Stimulated activated naive B cell treated with anti-CD40 and anti-IgM and Interleukin-4, amounts not matched to agents 10 μg/mL and 1 μg/mL and 100 μg/mL, for 72 hours (primary cell): ENCODE results near the gene ZNF587.
"Not testable (repeated sequence)": the region's sequence is repeated elsewhere in the genome, so short reads cannot be mapped to it uniquely, and the experiment has no call there.

Experiments
- ATAC-seq, 2 donors: fragments of 150-1000 bp; cut with Tn5 transposase; replicated peaks; 2 replicates each; pipeline ENCODE4 v1.10.0; 2021; ENCODE audit warnings: moderate library complexity in 1 of 2
- DNase-seq: peaks from one replicate; pipeline ENCODE4 v3.0.0; 2021
- H3K27ac Mint-ChIP-seq: one replicate; pipeline ENCODE4 v1.8.0; 2022; ENCODE audit warnings: mild to moderate bottlenecking, mixed read lengths
- H3K27me3 Mint-ChIP-seq, 2 donors: one replicate each; pipeline ENCODE4 v1.8.0; 2022; ENCODE audit warnings: mixed read lengths in 2 of 2
- H3K36me3 Mint-ChIP-seq, 2 donors: one replicate each; pipeline ENCODE4 v1.8.0; 2022; ENCODE audit warnings: mixed read lengths in 2 of 2, mild to moderate bottlenecking in 1 of 2
- H3K4me1 Mint-ChIP-seq, 2 donors: one replicate each; pipeline ENCODE4 v1.8.0; 2022; ENCODE audit warnings: mixed read lengths in 2 of 2, mild to moderate bottlenecking in 1 of 2
- H3K4me3 Mint-ChIP-seq, 2 donors: one replicate each; pipeline ENCODE4 v1.8.0; 2022; ENCODE audit warnings: mild to moderate bottlenecking in 2 of 2, mixed read lengths in 2 of 2, moderate library complexity in 1 of 2
- H3K9me3 Mint-ChIP-seq, 2 donors: one replicate each; pipeline ENCODE4 v1.8.0; 2022; ENCODE audit warnings: mixed read lengths in 2 of 2, mild to moderate bottlenecking in 1 of 2

Gene ZNF587

DNA sequence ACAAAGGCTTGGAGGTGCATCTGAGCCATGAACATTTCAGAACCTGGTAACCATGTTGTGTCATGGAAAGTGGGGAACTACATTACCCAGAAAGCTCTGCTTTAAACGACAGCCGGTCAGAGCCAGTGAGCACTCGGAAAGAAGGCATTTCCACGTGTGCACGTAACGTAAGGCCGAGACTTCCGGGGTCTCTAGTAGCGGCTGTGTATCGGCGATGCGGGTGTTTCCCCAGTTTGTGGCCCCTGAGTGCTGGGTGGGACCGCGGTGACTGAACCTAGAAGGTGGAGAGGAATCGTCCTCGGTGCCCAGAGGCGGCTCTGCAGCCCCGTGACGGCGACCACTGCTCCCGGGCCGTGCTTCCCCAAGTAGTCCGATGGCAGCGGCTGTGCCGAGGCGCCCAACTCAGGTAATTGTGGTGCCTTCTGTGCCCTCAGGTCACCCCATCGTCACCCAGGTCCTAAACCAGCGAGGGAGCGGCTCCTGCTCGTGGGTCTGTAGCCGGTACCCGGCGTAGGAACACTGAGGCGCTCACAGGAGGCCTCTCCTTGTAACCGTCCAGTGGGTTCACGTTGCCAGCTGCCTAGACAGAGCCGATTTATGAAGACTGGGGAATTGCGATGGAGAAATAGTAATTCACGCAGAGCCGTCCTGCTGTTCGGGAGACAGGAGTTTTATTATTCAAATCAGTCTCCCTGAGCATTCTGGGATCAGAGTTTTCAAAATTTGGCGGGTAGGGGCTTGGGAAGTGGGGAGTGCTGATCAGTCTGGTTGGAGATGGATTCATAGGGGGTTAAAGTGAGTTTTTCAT is at the start of gene ZNF587:
Gene ZNF587, plus strand, starts transcription at position 194 of the 808 bp plus-strand sequence. Its CDS starts 180 bp downstream, at position 374.
- H3K4me3 Mint-ChIP-seq = peak within 1 kb of the TSS; percentile 92 to 96
- ATAC-seq (peak; percentile 98 to 99), DNase-seq (peak; percentile 77)
- H3K4me1 Mint-ChIP-seq = peaks cover 27 to 28% of the 10 kb centered on the region in 2 donors
- not testable (repeated sequence) for H3K27me3 Mint-ChIP-seq, H3K9me3 Mint-ChIP-seq
- H3K36me3 Mint-ChIP-seq = peaks cover 30 to 44% of the 10 kb centered on the region in 2 donors
- H3K27ac Mint-ChIP-seq = peak within 1 kb of the TSS; percentile 97

- ATAC-seq (no peak), DNase-seq (no peak)
- no peaks in the 10 kb centered on the region for H3K9me3 Mint-ChIP-seq
- H3K4me3 Mint-ChIP-seq = no peak overlapping the region
- peaks cover 12 to 40% of the 10 kb centered on the region in 2 donors for H3K36me3 Mint-ChIP-seq
- H3K4me1 Mint-ChIP-seq = peaks cover 34 to 62% of the 10 kb centered on the region in 2 donors
- H3K27me3 Mint-ChIP-seq = no peaks in the 10 kb centered on the region
- H3K27ac Mint-ChIP-seq = no peak overlapping the region
Measured at GRCh38 chr19:57800696-57801095, 49.0 kb upstream of the ZNF587 start.

GRCh38 chr19:57802269-57802668 is 47.4 kb upstream of the ZNF587 start:
- ATAC-seq (peak; percentile 92 to 95), DNase-seq (peak; percentile 29)
- no peaks in the 10 kb centered on the region for H3K9me3 Mint-ChIP-seq
- no peaks in the 10 kb centered on the region for H3K27me3 Mint-ChIP-seq
- H3K27ac Mint-ChIP-seq = peak overlapping the region; percentile 87
- H3K4me3 Mint-ChIP-seq = peak overlapping the region in 1 of 2 donors; percentile 23
- peaks cover 33 to 62% of the 10 kb centered on the region in 2 donors for H3K4me1 Mint-ChIP-seq
- peaks cover 8 to 33% of the 10 kb centered on the region in 2 donors for H3K36me3 Mint-ChIP-seq

DNA sequence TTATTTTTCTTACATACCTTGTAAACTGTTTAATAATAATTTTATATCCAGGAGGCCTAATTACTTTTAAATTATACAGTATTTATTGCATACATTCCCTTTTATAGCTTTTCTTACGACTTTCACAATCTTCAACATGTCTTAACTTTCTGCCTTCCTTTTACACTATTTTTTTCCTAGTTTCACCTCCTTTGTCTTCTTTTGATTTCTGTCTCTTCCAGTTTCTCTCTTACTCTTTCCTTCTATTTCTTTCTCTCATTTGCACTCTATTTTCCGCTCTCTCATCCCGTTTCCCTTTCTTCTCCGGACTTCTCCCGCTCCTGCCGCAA is 46.4 kb upstream of the ZNF587 start:
- H3K4me1 Mint-ChIP-seq = peaks cover 33 to 60% of the 10 kb centered on the region in 2 donors
- ATAC-seq (no peak), DNase-seq (no peak)
- no peaks in the 10 kb centered on the region for H3K9me3 Mint-ChIP-seq
- peak overlapping the region; percentile 84 to 85 for H3K4me3 Mint-ChIP-seq
- H3K36me3 Mint-ChIP-seq = peaks cover 8 to 38% of the 10 kb centered on the region in 2 donors
- H3K27me3 Mint-ChIP-seq = no peaks in the 10 kb centered on the region
- peak overlapping the region; percentile 91 for H3K27ac Mint-ChIP-seq

GRCh38 chr19:57803594-57804325 is 45.9 kb upstream of the ZNF587 start:
- peak; percentile 39 to 50 for ATAC-seq
- Mint-ChIP-seq H3K4me1 (peaks cover 31 to 54% of the 10 kb centered on the region in 2 donors), H3K27ac (peak overlapping the region; percentile 91), H3K4me3 (peak overlapping the region; percentile 84 to 85), H3K27me3 (no peaks in the 10 kb centered on the region), H3K36me3 (peaks cover 10 to 42% of the 10 kb centered on the region in 2 donors), H3K9me3 (no peaks in the 10 kb centered on the region)
- no peak for DNase-seq

DNA sequence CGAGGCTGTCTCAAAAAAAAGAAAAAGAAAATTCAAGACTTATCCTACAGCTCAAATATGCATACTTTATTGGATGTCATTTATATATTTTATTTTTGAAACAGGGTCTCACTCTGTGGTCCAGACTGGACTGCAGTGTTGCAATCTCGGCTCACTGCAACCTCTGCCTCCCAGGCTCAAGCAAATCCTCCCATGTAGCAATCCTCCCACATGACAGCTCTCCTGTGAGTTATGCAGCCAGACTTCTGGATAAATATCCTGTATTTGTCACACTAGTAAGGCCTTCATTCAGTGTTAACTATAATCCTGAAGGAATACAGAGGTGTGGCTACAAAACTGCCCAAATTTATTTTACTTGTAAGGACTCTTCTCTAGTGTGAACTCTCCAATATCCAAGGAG is 42.1 kb upstream of the ZNF587 start:
- H3K4me1 Mint-ChIP-seq = peaks cover 27 to 41% of the 10 kb centered on the region in 2 donors

GRCh38 chr19:57810410-57811295 is 39.0 kb upstream of the ZNF587 start:
- ATAC-seq, H3K4me3 Mint-ChIP-seq, H3K9me3 Mint-ChIP-seq, H3K27me3 Mint-ChIP-seq, DNase-seq: not testable (repeated sequence)
- Mint-ChIP-seq H3K27ac (peak overlapping the region; percentile 39), H3K4me1 (peaks cover 24 to 43% of the 10 kb centered on the region in 2 donors), H3K36me3 (peaks cover 32 to 48% of the 10 kb centered on the region in 2 donors)

More for the DNA sequence above, 42.1 kb upstream of the ZNF587 start:
- Mint-ChIP-seq H3K27ac (no peak overlapping the region), H3K27me3 (no peaks in the 10 kb centered on the region), H3K4me3 (no peak overlapping the region), H3K9me3 (no peaks in the 10 kb centered on the region), H3K36me3 (peaks cover 23 to 53% of the 10 kb centered on the region in 2 donors)
- no peak for ATAC-seq
- DNase-seq = no peak

- Mint-ChIP-seq H3K4me1 (peaks cover 27 to 42% of the 10 kb centered on the region in 2 donors), H3K4me3 (no peak overlapping the region), H3K36me3 (peaks cover 35 to 41% of the 10 kb centered on the region in 2 donors), H3K27me3 (no peaks in the 10 kb centered on the region), H3K27ac (no peak overlapping the region), H3K9me3 (no peaks in the 10 kb centered on the region)
- DNase-seq = no peak
- no peak for ATAC-seq
Measured at GRCh38 chr19:57812226-57812625, 37.4 kb upstream of the ZNF587 start.

DNA sequence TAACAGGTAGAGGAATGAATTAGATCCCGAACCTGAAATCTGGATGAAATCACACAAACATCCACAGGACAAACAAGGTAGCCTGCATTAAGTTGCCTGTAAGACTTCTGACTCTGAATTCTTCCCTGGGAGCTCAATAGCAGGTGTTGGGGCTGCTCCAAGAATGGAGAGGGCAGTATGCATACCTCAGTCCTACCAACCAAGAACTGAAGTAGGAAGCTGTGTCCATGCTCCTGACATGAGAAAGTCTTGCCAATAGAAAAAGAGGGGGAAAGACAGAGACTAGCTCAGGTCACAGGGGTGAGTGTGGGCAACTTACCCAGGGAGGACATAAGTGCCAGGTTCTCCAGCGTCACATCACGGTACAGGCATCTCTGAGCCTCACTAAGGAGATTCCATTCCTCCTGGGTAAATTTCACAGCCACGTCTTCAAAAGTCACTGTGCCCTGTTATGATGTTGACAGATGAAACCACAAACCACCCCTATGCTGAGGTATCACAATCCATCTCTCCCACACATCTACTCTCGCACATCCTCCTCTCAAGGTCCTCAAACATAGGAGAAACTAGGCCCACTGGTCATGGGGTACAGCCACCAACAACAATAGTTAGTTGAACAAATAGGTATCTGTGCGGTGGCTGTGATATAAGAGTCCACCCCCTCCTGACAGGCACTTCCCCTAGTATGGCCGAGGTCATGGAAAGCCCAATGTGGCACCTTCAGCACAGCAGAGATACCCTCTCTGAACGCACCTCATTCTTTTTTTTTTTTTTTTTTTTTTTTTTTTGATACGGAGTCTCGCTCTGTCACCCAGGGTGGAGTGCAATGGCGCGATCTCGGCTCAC is 36.5 kb upstream of the ZNF587 start:
- peaks cover 27 to 42% of the 10 kb centered on the region in 2 donors for H3K4me1 Mint-ChIP-seq
- DNase-seq, H3K27me3 Mint-ChIP-seq, H3K9me3 Mint-ChIP-seq, ATAC-seq: not testable (repeated sequence)
- peak overlapping the region; percentile 37 to 53 for H3K4me3 Mint-ChIP-seq
- H3K27ac Mint-ChIP-seq = peak overlapping the region; percentile 81
- peaks cover 35% of the 10 kb centered on the region in 2 donors for H3K36me3 Mint-ChIP-seq

GRCh38 chr19:57813919-57814504 is 35.6 kb upstream of the ZNF587 start:
- Mint-ChIP-seq H3K9me3 (no peaks in the 10 kb centered on the region), H3K27me3 (no peaks in the 10 kb centered on the region), H3K4me3 (peak overlapping the region; percentile 93 to 98), H3K27ac (peak overlapping the region; percentile 96), H3K4me1 (peaks cover 27 to 42% of the 10 kb centered on the region in 2 donors), H3K36me3 (peaks cover 32 to 33% of the 10 kb centered on the region in 2 donors)
- DNase-seq (no peak), ATAC-seq (no peak)

- peak; percentile 70 for DNase-seq
- peak; percentile 80 to 82 for ATAC-seq
- H3K4me1 Mint-ChIP-seq = peaks cover 25 to 43% of the 10 kb centered on the region in 2 donors
Measured at GRCh38 chr19:57814505-57815246, 35.0 kb upstream of the ZNF587 start, which contains the start of gene ZNF552. Gene ZNF552, minus strand, starts transcription at chr19:57814913. Its CDS starts 170 bp downstream, at chr19:57814743.

More at GRCh38 chr19:57814505-57815246, 35.0 kb upstream of the ZNF587 start, which contains the start of gene ZNF552:
- peak within 1 kb of the TSS; percentile 93 to 98 for H3K4me3 Mint-ChIP-seq
- H3K27ac Mint-ChIP-seq = peak within 1 kb of the TSS; percentile 96
- H3K36me3 Mint-ChIP-seq = peaks cover 29% of the 10 kb centered on the region in 2 donors
- no peaks in the 10 kb centered on the region for H3K27me3 Mint-ChIP-seq
- H3K9me3 Mint-ChIP-seq = no peaks in the 10 kb centered on the region
